Psoas muscle (tissue), 8 donors: ENCODE measurements around the gene KCTD3. TPM values are rescaled to one million over a fixed set of nuclear protein-coding genes. Genes with fewer than 3 reads are reported as not detected.

ENCODE experiments used
- ATAC-seq, 4 donors: fragments of 200-7000 bp; cut with Tn5 transposase; one replicate each; pipeline ENCODE4 v1.9.1; 2020; ENCODE audit warnings: moderate library complexity in 3 of 4, mild to moderate bottlenecking in 2 of 4
- DNase-seq, 2 donors: peaks; one replicate each; pipeline ENCODE4 v3.0.0-alpha.2; 2020
- H3K27ac ChIP-seq: fragments of 200-600 bp; one replicate; pipeline ENCODE4 v1.8.0; 2022
- H3K27me3 ChIP-seq, 3 donors: fragments of 200-600 bp in 1 of 3; one replicate each; pipeline versions ENCODE4 v1.6.1 to v1.8.0; 2013 to 2022; ENCODE audit warnings: low read length in 2 of 3, mild to moderate bottlenecking in 2 of 3, moderate library complexity in 1 of 3; ENCODE audit not compliant: insufficient read depth in 3 of 3
- H3K36me3 ChIP-seq, 2 donors: fragments of 200-600 bp in 1 of 2; one replicate each; pipeline versions ENCODE4 v1.6.1 to v1.8.0; 2013 to 2022; ENCODE audit warnings: low read depth in 1 of 2, mild to moderate bottlenecking in 1 of 2, moderate library complexity in 1 of 2; ENCODE audit not compliant: insufficient read depth in 1 of 2
- H3K4me1 ChIP-seq: fragments of 200-600 bp; one replicate; pipeline ENCODE4 v1.8.0; 2022
- H3K4me3 ChIP-seq: fragments of 200-600 bp; one replicate; pipeline ENCODE4 v1.8.0; 2022; ENCODE audit warnings: mild to moderate bottlenecking
- H3K9me3 ChIP-seq: fragments of 200-600 bp; one replicate; pipeline ENCODE4 v1.8.0; 2022
- CTCF ChIP-seq: fragments of 200-600 bp; IDR thresholded peaks from one replicate; pipeline ENCODE4 v1.8.0; 2022; ENCODE audit warnings: antibody characterized with exemption
- WGBS, 3 donors: extraction: QIAGEN DNeasy Blood & Tissue Kit; methylation state at CpG; one replicate each; pipeline versions ENCODE4 v1.1.6 to v1.1.7; 2013; 5-methylcytosine and 5-hydroxymethylcytosine counted together
- intact Hi-C, 2 donors: fragments of 100-400 bp; cut with DNase I; formaldehyde crosslinking; loops; one replicate each; pipeline versions ENCODE4 v1.11.0 to v1.14.2; 2022
- polyA plus RNA-seq, 3 donors: library from polyadenylated mRNA; stranded (reverse); fragments of 200-250 nt; gene quantifications; one replicate each; pipeline ENCODE4 v1.2.3, GENCODE V29; 2013
- total RNA-seq, 4 donors: library from RNA; stranded (reverse); fragmentation: NEBNext Ultra II Directional in 2 of 4; extraction: Animal tissue kit (Norgen Biotek cat#: 25700) in 2 of 4; gene quantifications; one replicate each; pipeline versions ENCODE4 v1.2.1 to v1.2.4, GENCODE V29; 2021 to 2023
- donor health status: healthy with polysubstance abuse.
- donor health status: DM: no; HTN: no; CAD: no; lungs with moderate emphysema.
- donor health status: Bipolar disorder and iron deficiency.
- donor health status: healthy.
- donor health status: DM: yes; HTN: yes; CAD: no.
- donor health status: DM: no; HTN: no; CAD: no.
- donor health status: DM: no; HTN: no; CAD: no.
- donor health status: DM: yes; HTN: yes; CAD: no.

KCTD3 gene
- total and polyA plus RNA-seq, 7 donors: 6.9 to 20.8 (median 12.8) TPM

- DNase-seq: no peak
- Histone ChIP-seq H3K27ac (no peak overlapping the region), H3K4me3 (no peak overlapping the region), H3K36me3 (no peaks in the 10 kb centered on the region), H3K9me3 (no peaks in the 10 kb centered on the region), H3K27me3 (no peaks in the 10 kb centered on the region), H3K4me1 (no peaks in the 10 kb centered on the region)
- peak; percentile 10 for TF ChIP-seq CTCF
- ATAC-seq: no peak
- 51 to 69% (median 60%) methylated on average over 8 of the region's 8 CpGs for WGBS, 3 donors
- intact Hi-C loops: loop anchor here in 1 of 2 donors (10.0 kb wide), 1 partner anchor 718 kb away; no protein-coding TSS in a partner anchor
Measured at GRCh38 chr1:215523128-215523861, 43.8 kb upstream of the KCTD3 start.

DNA sequence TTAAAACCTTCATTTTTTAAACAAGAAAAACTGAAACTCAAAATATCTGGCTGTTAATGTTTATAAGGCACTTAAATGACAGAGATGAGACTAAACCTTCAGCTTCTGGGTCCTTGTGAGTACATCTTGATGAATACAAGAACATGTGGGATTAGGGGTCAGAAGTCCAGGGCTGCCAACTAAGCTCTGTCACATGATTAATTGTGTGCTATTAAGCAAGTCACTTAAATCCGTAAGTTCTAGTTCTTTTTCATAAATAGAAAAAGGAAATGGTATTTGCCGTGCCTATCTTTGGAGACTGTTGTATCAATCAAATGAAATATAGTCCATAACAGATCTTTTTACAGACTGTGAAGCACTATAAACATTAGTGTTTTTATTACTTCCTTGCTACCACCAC is 43.2 kb upstream of the KCTD3 start:
- Histone ChIP-seq H3K4me1 (no peaks in the 10 kb centered on the region), H3K27ac (no peak overlapping the region), H3K36me3 (no peaks in the 10 kb centered on the region), H3K4me3 (no peak overlapping the region), H3K9me3 (no peaks in the 10 kb centered on the region), H3K27me3 (no peaks in the 10 kb centered on the region)
- ATAC-seq: no peak
- intact Hi-C loops: loop anchor here in 1 of 2 donors (10.0 kb wide), 1 partner anchor 719 kb away; no protein-coding TSS in a partner anchor
- TF ChIP-seq CTCF: no peak
- 21 to 41% (median 21%) methylated on average over 2 of the region's 2 CpGs for WGBS, 3 donors
- no peak for DNase-seq

- intact Hi-C loops: loop anchor here in 1 of 2 donors (2.0 to 10.0 kb wide), 3 partner anchors 721 to 897 kb away; no protein-coding TSS in a partner anchor
- no peaks in the 10 kb centered on the region for H3K27me3 ChIP-seq
- peak; percentile 76 for TF ChIP-seq CTCF
- no peak overlapping the region for H3K4me3 ChIP-seq
- H3K27ac ChIP-seq: no peak overlapping the region
- no peaks in the 10 kb centered on the region for H3K9me3 ChIP-seq
- H3K36me3 ChIP-seq: no peaks in the 10 kb centered on the region
- 31 to 35% (median 35%) methylated on average over 7 of the region's 7 CpGs for WGBS, 3 donors
- DNase-seq: no peak
- no peaks in the 10 kb centered on the region for H3K4me1 ChIP-seq
- peak in 1 of 4 donors; percentile 54 for ATAC-seq
Measured at GRCh38 chr1:215526147-215526845, 40.8 kb upstream of the KCTD3 start.

DNA sequence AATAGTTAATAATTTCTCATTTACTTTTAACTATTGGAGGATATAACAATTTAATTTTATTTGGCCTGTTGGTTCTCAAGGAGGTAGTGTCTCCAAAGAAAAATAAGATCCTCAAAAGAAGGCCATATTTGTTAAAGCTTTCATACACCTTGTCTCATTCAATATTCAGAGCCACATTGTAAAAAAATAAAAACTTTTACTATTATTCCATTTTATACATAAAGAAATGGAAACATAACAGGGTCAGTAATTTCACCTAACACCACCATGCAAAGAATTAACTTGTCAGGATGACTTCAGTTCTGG is 40.3 kb upstream of the KCTD3 start:
- intact Hi-C loops: loop anchor here in 1 of 2 donors (2.0 to 10.0 kb wide), 3 partner anchors 722 to 898 kb away; no protein-coding TSS in a partner anchor
- Histone ChIP-seq H3K27me3 (no peaks in the 10 kb centered on the region), H3K27ac (no peak overlapping the region), H3K36me3 (no peaks in the 10 kb centered on the region), H3K4me3 (no peak overlapping the region), H3K9me3 (no peaks in the 10 kb centered on the region), H3K4me1 (no peaks in the 10 kb centered on the region)
- ATAC-seq (no peak), DNase-seq (no peak)
- no peak for TF ChIP-seq CTCF
